CD14-positive monocyte (primary cell): ENCODE measurements around the gene EEPD1. TPM values are rescaled to one million over a fixed set of nuclear protein-coding genes. Genes with fewer than 3 reads are reported as not detected.

Source experiments
- DNase-seq, 3 donors: peaks; one replicate each; pipeline ENCODE4 v3.0.0-alpha.2; 2011 to 2022
- H2AFZ ChIP-seq: 2 replicates; pipeline ENCODE4 v1.6.0; 2012; ENCODE audit warnings: mild to moderate bottlenecking, low read depth, low read length, inconsistent platforms; ENCODE audit not compliant: insufficient read depth, poor library complexity, severe bottlenecking
- H3K27ac ChIP-seq, 2 donors: 1 replicate in 1 of 2; 2 replicates in 1 of 2; pipeline ENCODE4 v1.5.1; 2012 to 2013; ENCODE audit warnings: low read length in 2 of 2, control low read depth in 1 of 2, inconsistent platforms in 1 of 2, low read depth in 1 of 2, mild to moderate bottlenecking in 1 of 2
- H3K27me3 ChIP-seq, 2 donors: one replicate each; pipeline versions ENCODE4 v1.6.0 to v1.6.1; 2011 to 2013; ENCODE audit warnings: low read length in 2 of 2; ENCODE audit not compliant: control insufficient read depth in 2 of 2, insufficient read depth in 2 of 2
- H3K36me3 ChIP-seq, 2 donors: replicated peaks in 1 of 2; 1 replicate in 1 of 2; 2 replicates in 1 of 2; pipeline versions ENCODE4 v1.5.1 to v1.6.1; 2012 to 2013; ENCODE audit warnings: low read length in 2 of 2, control low read depth in 1 of 2, inconsistent platforms in 1 of 2, mild to moderate bottlenecking in 1 of 2; ENCODE audit not compliant: insufficient read depth in 2 of 2, control insufficient read depth in 1 of 2
- H3K4me1 ChIP-seq, 2 donors: 1 replicate in 1 of 2; 2 replicates in 1 of 2; pipeline versions ENCODE4 v1.5.1 to v1.6.1; 2012 to 2013; ENCODE audit warnings: low read length in 2 of 2, control low read depth in 1 of 2, inconsistent platforms in 1 of 2, mild to moderate bottlenecking in 1 of 2, moderate library complexity in 1 of 2; ENCODE audit not compliant: insufficient read depth in 2 of 2, control insufficient read depth in 1 of 2
- H3K4me2 ChIP-seq: replicated peaks from 2 replicates; pipeline ENCODE3; 2012; ENCODE audit warnings: low read length, moderate library complexity, mild to moderate bottlenecking; ENCODE audit not compliant: poor library complexity, severe bottlenecking; ENCODE audit errors: extremely low read depth
- H3K4me3 ChIP-seq, 3 experiments: fragments of 200-600 bp in 1 of 3; sonication (generic) in 1 of 3; replicated peaks in 1 of 3; 1 replicate in 2 of 3; 2 replicates in 1 of 3; pipeline ENCODE4 v1.5.1; 2011 to 2013; ENCODE audit warnings: low read length in 3 of 3, mild to moderate bottlenecking in 3 of 3, control low read depth in 2 of 3, low read depth in 2 of 3, inconsistent platforms in 1 of 3, moderate library complexity in 1 of 3
- H3K79me2 ChIP-seq: 2 replicates; pipeline ENCODE4 v1.6.0; 2012; ENCODE audit warnings: mild to moderate bottlenecking, control low read depth, inconsistent platforms, low read length, moderate library complexity; ENCODE audit not compliant: insufficient read depth
- H3K9ac ChIP-seq: 2 replicates; pipeline ENCODE4 v1.6.0; 2017; ENCODE audit warnings: low read length, mild to moderate bottlenecking; ENCODE audit not compliant: insufficient read depth, poor library complexity, severe bottlenecking
- H3K9me3 ChIP-seq, 2 donors: replicated peaks in 1 of 2; 1 replicate in 1 of 2; 2 replicates in 1 of 2; pipeline versions ENCODE4 v1.5.1 to v1.6.1; 2012 to 2013; ENCODE audit warnings: low read length in 2 of 2, control low read depth in 1 of 2; ENCODE audit not compliant: control insufficient read depth in 1 of 2, insufficient read depth in 1 of 2
- H4K20me1 ChIP-seq: 2 replicates; pipeline ENCODE4 v1.6.0; 2012; ENCODE audit warnings: mild to moderate bottlenecking, low read length, control low read depth, moderate library complexity; ENCODE audit not compliant: insufficient read depth
- H3K27ac Mint-ChIP-seq, 7 donors: one replicate each; pipeline ENCODE4 v1.8.0; 2020; ENCODE audit warnings: mild to moderate bottlenecking in 7 of 7, mixed read lengths in 7 of 7, moderate library complexity in 6 of 7, inconsistent platforms in 2 of 7
- H3K27me3 Mint-ChIP-seq, 3 donors: one replicate each; pipeline ENCODE4 v1.8.0; 2021 to 2022; ENCODE audit warnings: low read depth in 3 of 3, mild to moderate bottlenecking in 3 of 3, mixed read lengths in 3 of 3, moderate library complexity in 3 of 3, inconsistent platforms in 1 of 3
- H3K36me3 Mint-ChIP-seq, 2 donors: one replicate each; pipeline ENCODE4 v1.8.0; 2020; ENCODE audit warnings: mixed read lengths in 2 of 2, inconsistent platforms in 1 of 2, mild to moderate bottlenecking in 1 of 2
- H3K4me1 Mint-ChIP-seq: one replicate; pipeline ENCODE4 v1.8.0; 2020; ENCODE audit warnings: mild to moderate bottlenecking, mixed read lengths
- H3K4me3 Mint-ChIP-seq, 2 donors: one replicate each; pipeline ENCODE4 v1.8.0; 2020; ENCODE audit warnings: mild to moderate bottlenecking in 2 of 2, mixed read lengths in 2 of 2, moderate library complexity in 1 of 2
- H3K9me3 Mint-ChIP-seq, 7 donors: one replicate each; pipeline ENCODE4 v1.8.0; 2020 to 2022; ENCODE audit warnings: mixed read lengths in 7 of 7, mild to moderate bottlenecking in 6 of 7, moderate library complexity in 6 of 7, inconsistent platforms in 2 of 7
- WGBS: methylation state at CpG from one replicate; pipeline ENCODE4 v1.1.5; 2013; ENCODE audit warnings: missing lambda C conversion rate; ENCODE audit not compliant: insufficient coverage; 5-methylcytosine and 5-hydroxymethylcytosine counted together
- intact Hi-C, 2 donors: fragments of 100-400 bp; cut with micrococcal nuclease; formaldehyde crosslinking; loops; one replicate each; pipeline versions ENCODE4 v1.15.0 to v1.15.1; 2023
- polyA plus RNA-seq, 3 donors: library from polyadenylated mRNA; depleted of rRNA in 1 of 3; unstranded in 2 of 3; stranded (reverse) in 1 of 3; fragments of 300-500 nt in 2 of 3; fragments of >200 nt in 1 of 3; fragmentation: Illumina TruSeq in 2 of 3; gene quantifications; 1 replicate in 2 of 3; 2 replicates in 1 of 3; pipeline ENCODE4 v1.2.3, GENCODE V29; 2012 to 2021
- TF ChIP-seq, protein P1 (sequence below): fragments of 200-600 bp; IDR thresholded peaks from one replicate; pipeline ENCODE4 v1.8.0; 2022; ENCODE audit warnings: antibody characterized with exemption, mild to moderate bottlenecking

The EEPD1 gene
- polyA plus RNA-seq, 3 donors = 8.6 to 14.4 (median 12.6) TPM

DNA sequence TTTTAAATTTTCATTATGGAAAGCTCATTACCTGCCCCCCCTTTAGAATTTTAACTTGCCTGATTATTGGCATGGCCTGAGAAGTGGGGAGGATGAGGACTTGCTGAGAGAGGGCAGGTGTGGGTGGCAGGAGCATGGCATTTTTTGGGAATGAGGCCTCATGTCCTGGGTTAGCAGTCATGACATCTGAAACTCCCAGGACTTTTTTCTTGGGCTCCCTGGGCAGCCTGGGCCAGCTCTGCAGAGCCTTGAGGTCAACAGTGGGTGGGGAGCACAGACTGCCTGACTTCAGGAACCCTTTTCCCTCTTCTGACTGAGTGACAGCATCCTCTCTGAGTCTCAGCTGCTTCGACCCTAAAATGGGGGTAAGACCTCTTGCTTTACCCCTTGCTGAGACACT is 46.3 kb downstream of the EEPD1 start:
- Histone ChIP-seq H3K4me3 (no peak overlapping the region), H2AFZ (no peak overlapping the region), H4K20me1 (peaks cover 16% of the 10 kb centered on the region), H3K79me2 (no peaks in the 10 kb centered on the region), H3K36me3 (no peaks in the 10 kb centered on the region), H3K27me3 (no peaks in the 10 kb centered on the region), H3K4me2 (no peak overlapping the region), H3K4me1 (peaks cover 24 to 30% of the 10 kb centered on the region in 2 donors), H3K9me3 (no peaks in the 10 kb centered on the region), H3K27ac (no peak overlapping the region), H3K9ac (no peak overlapping the region)
- TF ChIP-seq, protein P1, sequence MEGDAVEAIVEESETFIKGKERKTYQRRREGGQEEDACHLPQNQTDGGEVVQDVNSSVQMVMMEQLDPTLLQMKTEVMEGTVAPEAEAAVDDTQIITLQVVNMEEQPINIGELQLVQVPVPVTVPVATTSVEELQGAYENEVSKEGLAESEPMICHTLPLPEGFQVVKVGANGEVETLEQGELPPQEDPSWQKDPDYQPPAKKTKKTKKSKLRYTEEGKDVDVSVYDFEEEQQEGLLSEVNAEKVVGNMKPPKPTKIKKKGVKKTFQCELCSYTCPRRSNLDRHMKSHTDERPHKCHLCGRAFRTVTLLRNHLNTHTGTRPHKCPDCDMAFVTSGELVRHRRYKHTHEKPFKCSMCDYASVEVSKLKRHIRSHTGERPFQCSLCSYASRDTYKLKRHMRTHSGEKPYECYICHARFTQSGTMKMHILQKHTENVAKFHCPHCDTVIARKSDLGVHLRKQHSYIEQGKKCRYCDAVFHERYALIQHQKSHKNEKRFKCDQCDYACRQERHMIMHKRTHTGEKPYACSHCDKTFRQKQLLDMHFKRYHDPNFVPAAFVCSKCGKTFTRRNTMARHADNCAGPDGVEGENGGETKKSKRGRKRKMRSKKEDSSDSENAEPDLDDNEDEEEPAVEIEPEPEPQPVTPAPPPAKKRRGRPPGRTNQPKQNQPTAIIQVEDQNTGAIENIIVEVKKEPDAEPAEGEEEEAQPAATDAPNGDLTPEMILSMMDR = no peak
- H3K36me3 Mint-ChIP-seq = peaks cover 13 to 31% of the 10 kb centered on the region in 2 donors
- peaks cover 0 to 3% (median 3%) of the 10 kb centered on the region in 3 donors for H3K27me3 Mint-ChIP-seq
- intact Hi-C loops = loop anchor here in 1 of 2 donors (10.0 kb wide), 1 partner anchor 85 kb away; no protein-coding TSS in a partner anchor
- WGBS = no CpG with 5 or more reads among the region's 1 CpG
- no peak for DNase-seq
- H3K27ac Mint-ChIP-seq = no peak overlapping the region
- no peak overlapping the region for H3K4me3 Mint-ChIP-seq
- H3K9me3 Mint-ChIP-seq = peaks cover 0 to 2% (median 0%) of the 10 kb centered on the region in 7 donors
- peaks cover 42% of the 10 kb centered on the region for H3K4me1 Mint-ChIP-seq

DNA sequence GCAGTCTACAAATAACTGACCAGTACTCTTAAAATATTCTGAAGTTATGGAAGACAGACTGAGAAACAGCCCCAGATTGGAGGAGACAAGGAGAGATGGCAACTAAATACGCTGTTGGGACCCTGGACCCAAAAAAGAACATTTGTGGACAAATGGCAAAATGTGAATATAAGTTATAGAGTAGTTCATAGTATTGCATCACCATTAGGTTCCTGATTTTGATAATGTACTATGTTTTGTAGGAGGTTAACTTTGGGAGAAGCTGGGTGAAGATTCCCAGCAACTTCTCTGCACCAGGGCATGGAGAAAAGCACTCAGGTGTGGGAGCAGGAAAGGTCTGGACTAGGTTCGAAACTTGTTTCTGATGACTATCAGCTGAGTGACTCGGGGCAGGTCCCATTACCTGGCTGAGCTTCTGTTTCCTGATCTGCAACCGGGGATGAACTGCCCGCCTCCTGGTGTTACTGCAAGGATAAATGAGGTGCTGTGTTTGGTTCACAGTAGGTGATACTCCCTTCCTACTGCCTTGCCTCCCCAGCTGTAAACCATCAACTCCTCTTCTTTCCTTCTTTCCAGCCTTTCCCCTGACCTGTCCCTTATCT is 48.2 kb downstream of the EEPD1 start:
- H3K4me1 Mint-ChIP-seq = peaks cover 38% of the 10 kb centered on the region
- DNase-seq = peak in 1 of 3 donors; percentile 36
- TF ChIP-seq, protein P1 = no peak
- H3K27ac Mint-ChIP-seq = peak overlapping the region in 1 of 7 donors; percentile 6
- no peaks in the 10 kb centered on the region for H3K79me2 ChIP-seq
- H3K27me3 ChIP-seq = no peaks in the 10 kb centered on the region
- H3K4me1 ChIP-seq = peaks cover 21 to 27% of the 10 kb centered on the region in 2 donors
- no peak overlapping the region for H3K27ac ChIP-seq
- no CpG with 5 or more reads among the region's 5 CpGs for WGBS
- peaks cover 9 to 21% of the 10 kb centered on the region in 2 donors for H3K36me3 Mint-ChIP-seq
- H3K9ac ChIP-seq = no peak overlapping the region
- no peaks in the 10 kb centered on the region for H3K36me3 ChIP-seq
- peaks cover 0 to 4% (median 2%) of the 10 kb centered on the region in 3 donors for H3K27me3 Mint-ChIP-seq
- H2AFZ ChIP-seq = no peak overlapping the region
- H3K4me3 Mint-ChIP-seq = no peak overlapping the region
- H3K4me2 ChIP-seq = no peak overlapping the region
- H3K4me3 ChIP-seq = no peak overlapping the region
- intact Hi-C loops = loop anchor here in 1 of 2 donors (5.0 kb wide), 1 partner anchor 44 kb away; no protein-coding TSS in a partner anchor
- peaks cover 16% of the 10 kb centered on the region for H4K20me1 ChIP-seq
- H3K9me3 ChIP-seq = no peaks in the 10 kb centered on the region
- H3K9me3 Mint-ChIP-seq = peaks cover 0 to 2% (median 0%) of the 10 kb centered on the region in 7 donors
